HG03442 (cell line): ENCODE measurements around the gene CLEC1A.

ENCODE experiments used
- ATAC-seq: cut with Tn5 transposase; IDR thresholded peaks from one replicate; pipeline ENCODE4 v1.9.1; 2021; ENCODE audit warnings: mild to moderate bottlenecking, moderate library complexity; ENCODE audit not compliant: unreplicated experiment

The CLEC1A gene, protein sequence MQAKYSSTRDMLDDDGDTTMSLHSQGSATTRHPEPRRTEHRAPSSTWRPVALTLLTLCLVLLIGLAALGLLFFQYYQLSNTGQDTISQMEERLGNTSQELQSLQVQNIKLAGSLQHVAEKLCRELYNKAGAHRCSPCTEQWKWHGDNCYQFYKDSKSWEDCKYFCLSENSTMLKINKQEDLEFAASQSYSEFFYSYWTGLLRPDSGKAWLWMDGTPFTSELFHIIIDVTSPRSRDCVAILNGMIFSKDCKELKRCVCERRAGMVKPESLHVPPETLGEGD

DNA sequence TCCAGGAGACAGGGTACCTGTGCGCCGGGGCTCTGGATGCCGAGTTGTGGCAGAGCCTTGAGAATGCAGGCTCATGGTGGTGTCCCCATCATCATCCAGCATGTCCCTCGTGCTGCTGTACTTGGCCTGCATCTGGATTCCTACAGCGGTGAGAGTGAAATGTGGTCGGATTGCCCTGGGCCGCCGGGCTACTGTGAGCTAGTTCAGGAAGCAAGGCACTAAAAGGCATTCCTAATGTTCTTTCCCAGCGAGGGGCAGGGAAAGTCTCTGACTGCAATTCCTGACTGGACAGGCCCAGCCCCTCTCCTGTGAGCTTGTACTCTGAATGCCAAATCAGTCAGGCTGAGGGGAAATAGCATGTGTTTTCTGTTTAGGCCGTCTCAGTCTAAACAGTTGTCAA, at the start of gene CLEC1A:
Gene CLEC1A (minus strand): TSS at position 195 of the 400 bp plus-strand sequence. CDS start 63 bp downstream, at position 132.
- ATAC-seq = no peak

DNA sequence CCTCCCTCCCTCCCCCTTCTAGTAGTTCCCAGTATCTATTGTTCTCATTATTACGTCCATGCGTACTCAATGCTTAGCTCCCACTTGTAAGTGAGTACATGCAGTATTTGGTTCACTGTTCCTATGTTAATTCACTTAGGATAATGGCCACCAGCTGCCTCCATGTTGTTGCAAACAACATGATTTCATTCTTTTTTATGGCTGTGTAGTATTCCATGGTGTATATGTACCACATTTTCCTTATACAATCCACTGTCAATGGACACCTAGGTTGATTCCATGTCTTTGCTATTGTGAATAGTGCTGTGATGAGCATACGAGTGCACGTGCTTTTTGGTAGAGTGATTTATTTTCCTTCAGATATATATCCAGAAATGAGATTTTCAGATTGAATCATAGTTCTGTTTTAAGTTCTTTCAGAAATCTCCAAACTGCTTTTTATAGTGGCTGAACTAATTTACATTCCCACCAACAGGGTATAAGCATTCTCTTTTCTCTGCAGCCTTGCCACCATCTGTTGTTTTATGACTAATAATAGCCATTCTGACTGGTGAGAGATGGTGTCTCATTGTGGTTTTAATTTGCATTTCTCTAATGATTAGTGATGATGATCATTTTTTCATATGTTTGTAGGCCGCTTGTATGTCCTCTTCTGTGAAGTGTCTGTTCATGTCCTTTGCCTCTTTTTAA, 49.1 kb upstream of the CLEC1A start:
- ATAC-seq = peak; percentile 62

DNA sequence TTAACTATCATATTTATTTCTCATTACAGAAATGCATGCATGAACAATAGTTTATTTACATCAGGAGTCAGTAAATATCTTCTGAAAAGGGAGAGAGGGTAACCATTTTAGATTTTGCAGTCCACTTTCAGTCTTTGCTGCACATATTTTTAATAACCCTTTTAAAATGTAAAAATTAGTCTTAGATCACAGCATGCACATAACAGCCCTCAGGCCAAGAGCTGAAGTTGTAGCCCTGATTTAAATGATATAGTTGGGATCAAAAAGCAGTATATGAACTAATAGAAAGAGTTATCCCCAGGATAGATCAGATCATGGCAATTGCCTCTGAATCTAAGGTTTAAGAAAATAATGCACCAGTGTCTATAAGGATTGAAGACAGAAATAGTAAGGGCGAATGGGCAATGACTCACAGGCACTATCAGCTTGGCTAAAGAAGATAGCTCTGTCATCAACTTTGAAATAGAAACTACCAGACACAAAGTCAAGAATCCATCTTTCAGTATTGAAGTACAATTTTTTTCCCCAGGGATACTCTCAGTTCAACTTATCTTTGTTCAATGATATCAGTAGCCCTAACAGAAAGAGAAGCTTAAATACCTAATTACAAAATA, 44.3 kb upstream of the CLEC1A start:
- ATAC-seq = no peak

DNA sequence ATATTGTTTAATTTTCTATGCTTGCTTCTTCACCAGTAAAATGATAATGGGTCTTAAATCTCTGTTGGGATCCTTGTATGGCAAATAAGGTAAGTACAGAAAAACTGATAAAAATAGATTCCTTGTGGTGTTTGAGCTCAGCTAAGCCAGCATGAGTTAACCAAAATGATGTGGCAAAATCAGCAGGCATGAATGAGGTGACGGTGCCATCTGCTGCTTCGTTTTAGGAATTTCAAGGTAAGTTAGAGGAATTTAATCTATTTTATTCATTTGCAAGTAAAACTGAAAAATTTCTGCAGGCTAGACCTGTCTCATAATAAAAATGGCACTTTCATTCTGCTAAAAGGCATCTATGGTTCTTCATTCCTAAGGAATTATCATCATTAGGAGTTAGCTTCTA, 41.2 kb upstream of the CLEC1A start:
- ATAC-seq = no peak

DNA sequence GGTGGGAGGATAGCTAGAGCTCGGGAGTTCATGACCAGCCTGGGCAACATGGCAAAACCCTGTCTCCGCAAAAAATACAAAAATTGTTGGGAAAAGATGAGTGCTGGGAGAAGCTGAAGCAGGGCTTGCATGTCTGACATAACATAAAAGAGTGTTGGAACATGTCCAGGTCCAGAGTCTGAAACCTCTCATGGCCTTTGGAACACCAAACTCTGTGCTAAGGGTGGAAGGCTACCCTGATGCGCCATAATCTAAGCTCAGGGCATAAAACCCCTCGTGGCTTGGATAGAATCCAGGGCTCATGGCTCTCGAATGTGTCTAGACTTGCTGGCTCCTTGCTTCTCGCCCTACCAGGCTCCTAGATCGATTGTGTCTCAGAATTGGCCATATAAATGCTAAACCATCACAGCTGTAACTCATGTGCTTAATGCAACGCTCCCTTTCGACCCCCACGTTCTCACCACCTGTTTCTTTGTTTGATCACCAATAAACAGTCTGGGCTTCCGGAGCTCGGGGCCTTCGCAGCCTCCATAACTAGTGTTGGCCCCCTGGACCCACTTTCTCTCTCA, 37.9 kb upstream of the CLEC1A start:
- ATAC-seq = no peak

DNA sequence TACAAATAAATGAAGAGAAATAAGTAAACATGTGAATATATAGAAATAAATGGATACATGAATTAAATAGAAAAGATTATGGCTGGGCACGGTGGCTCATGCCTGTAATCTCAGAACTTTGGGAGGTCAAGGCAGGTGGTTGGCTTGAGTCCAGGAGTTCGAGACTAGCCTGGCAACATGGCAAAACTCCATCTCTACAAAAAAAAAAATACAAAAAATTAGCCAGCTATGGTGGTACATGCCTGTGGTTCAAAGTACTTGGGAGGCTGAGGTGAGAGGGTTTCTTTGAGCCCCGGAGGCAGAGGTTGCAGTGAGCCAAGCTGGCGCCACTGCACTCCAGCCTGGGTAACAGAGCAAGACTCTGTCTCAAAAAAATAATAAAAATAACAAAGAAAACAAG, 36.3 kb upstream of the CLEC1A start:
- ATAC-seq = no peak

DNA sequence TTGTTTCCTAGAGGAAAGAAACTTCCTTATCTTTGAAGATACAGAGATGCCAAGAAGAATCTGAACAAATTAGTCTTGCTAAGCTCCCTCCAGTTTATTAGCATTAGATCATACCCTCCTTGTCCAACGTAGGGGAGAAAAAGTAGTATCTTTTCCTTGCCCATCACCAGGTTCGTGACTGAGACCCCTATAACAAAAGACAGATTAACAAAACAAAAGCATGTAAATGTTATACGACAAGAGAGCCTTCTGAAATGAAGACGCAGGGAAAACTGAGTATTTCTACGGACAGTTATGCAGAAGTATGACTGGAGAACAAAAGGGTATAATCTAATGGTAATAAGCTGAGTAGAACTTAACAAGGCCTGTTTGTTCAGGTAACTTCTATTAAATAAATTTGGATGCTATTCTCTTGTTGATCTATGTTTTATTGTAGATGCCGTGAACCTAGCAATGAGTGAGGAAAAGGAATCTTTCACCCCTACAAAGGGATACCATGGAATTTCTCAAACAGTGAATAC, 34.1 kb upstream of the CLEC1A start:
- no peak for ATAC-seq

DNA sequence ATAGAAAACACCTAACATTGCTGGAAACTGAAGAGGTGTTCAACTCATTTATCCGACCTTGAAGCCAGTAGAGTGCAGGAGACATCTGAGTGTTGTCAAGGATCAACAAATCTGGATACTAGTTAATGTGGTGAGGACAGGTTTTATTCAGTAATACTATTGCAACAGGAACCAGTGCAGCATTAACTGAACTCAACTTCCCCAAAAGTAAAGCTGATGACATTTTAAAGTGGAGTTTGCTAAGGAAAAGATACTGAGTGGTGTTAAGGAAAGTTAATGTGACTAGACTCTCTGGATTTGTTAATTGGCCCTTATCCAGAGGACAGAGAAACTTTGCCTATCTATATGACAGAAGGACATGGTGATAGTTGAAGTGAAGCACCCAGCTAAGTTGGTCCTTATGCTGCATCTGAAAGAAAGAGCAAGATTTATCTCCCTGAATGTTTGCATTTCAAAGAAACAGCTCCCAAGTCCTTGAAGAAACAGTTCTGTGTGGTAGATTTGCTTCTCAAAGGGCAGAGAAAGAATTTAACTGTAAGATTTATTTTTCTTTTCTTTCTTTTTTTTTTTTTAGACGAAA, 32.4 kb upstream of the CLEC1A start:
- ATAC-seq = no peak

DNA sequence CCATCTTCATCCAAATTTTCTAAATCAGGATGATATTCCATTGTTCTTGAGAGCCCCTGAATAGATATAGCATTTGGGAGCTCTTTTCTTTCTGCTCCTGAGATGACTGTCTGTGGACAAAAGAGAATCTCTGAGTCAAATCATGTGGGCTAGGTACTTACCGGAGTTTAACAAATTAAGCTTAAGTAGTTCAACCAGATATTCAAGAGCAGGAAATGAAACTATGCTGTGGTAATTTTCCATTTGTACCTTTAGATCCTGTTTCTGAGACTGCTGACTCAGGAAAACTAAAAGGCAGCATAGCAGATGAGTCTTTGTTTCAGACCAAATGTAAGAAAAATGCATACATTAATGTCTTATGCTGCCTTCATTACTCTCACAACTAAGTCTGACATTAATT, 31.3 kb upstream of the CLEC1A start, which contains the start of gene CLEC7A:
Gene CLEC7A (minus strand): TSS at position 158 of the 400 bp plus-strand sequence. CDS start 117 bp downstream, at position 41.
- ATAC-seq = no peak

DNA sequence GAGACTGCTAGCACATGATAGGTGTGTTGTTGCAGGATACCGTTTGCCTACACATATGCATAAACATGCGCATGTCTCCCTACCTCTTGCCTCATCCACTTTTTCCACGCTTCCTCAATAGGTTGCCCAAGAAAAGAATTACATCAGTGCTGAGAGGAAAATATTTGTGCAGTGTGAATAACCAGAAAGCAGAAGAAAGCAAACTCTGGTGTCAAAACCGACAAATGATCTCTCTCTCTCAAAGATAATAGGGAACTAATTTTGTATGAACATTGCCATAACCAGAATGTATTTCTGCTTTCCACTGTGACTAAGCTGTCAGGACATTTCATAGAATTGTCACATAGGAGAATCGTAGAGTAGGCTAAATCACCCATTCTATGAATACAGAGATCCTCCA, 29.9 kb upstream of the CLEC1A start:
- ATAC-seq = no peak

DNA sequence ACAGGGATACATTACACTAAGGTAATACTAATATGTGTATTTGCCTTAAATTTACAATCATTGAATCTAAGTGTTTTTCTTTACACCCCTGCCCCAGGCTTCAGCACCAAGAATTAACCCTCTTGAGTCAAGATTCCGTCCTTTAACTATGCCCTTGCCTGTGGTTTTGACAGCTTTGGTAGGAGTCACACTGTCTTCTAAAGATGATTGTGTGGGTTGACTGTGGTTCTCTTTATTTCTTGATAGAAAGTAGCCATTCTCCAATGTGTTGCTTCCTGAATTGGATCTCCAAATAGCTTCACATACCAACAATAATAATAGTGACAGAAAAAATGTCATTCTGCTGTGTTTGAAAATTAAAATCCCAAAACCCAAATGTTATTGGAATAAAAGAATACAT, 27.6 kb upstream of the CLEC1A start:
- no peak for ATAC-seq

DNA sequence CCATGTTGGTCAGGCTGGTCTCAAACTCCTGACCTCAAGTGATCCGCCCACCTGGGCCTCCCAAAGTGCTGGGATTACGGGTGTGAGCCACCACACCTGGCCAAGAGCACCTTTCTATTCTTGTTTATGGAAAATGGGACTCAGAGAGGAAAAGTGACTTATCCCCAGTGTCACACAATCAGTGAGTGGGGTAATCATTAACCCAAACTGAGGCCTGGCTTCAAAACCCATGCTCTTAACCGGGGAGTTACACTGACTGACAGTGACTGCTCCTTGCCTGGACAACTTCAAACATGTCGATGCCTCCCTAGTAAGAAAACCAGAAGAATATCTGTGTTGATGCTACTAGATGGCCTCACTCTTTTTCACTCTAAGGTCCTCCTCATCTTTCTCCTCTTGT, 23.9 kb upstream of the CLEC1A start:
- no peak for ATAC-seq

DNA sequence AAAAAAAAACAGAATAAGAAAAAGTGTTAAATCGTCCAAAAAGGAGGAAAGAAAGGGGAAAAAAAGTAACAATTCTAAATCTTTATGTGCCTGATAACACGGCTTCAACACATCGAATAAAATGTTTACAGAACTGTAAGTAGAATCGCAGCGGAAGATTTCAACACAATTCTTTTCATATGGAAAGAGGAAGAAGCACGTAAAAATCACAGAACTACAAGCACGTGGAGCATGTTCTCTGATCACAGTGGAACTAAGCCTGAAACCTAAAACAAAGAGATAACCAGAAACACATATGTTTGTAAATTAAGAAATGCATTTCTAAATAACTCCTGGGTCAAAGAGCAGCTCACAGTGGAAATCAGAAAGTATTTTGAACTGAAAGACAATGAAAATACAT, 22.5 kb upstream of the CLEC1A start:
- no peak for ATAC-seq

DNA sequence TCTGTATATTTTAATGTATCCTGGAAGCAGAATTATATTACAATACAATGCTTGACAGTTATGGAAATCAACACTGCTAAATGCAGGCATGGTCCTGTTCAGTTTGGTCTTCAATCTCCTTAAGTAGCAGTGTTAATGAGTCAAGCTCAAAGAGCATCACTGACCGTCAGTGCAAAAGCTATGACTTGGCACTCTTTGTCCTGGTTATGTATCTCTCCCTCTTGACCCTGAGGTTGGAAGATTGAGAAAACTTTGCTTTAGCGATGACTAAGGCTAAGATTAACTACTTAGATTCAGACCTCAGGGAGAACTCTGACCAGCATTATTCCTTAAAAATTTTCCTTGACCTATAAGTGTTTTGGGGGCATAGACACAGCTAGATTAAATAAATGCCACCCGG, 20.3 kb upstream of the CLEC1A start:
- no peak for ATAC-seq

DNA sequence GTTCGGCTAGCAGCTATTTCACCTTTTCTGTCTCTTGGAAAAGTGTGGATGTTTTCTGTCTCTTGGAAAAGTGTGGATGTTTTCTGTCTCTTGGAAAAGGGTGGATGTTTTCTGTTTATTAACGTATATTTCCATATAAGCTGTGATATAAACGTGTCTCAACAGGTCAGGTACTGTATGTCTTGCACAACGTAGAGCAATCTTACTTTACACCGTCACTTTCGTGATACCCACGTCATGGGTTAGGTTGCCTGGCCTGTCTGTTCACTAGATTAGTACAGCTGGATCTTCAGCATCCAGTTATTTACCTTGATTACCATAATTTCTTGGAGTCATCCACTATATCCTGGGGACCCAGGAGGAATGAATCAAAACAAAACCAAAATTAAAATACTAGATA, 17.1 kb upstream of the CLEC1A start:
- ATAC-seq = no peak

DNA sequence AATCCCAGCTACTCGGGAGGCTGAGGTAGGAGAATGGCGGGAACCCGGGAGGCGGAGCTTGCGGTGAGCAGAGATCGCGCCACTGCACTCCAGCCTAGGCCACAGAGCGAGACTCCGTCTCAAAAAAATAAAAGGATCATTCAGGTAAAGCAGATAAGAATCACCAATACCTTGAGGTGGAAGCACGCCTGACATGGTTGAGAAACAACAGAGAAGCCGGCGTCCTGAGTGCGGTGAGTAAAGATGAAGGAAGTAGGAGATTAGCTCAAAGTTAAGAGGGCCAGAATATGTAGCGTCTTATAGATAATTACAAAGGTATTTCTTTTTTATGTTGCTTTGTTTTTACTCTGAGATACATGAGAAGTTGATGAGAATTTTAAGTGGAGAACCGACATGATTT, 16.5 kb upstream of the CLEC1A start:
- ATAC-seq = no peak

DNA sequence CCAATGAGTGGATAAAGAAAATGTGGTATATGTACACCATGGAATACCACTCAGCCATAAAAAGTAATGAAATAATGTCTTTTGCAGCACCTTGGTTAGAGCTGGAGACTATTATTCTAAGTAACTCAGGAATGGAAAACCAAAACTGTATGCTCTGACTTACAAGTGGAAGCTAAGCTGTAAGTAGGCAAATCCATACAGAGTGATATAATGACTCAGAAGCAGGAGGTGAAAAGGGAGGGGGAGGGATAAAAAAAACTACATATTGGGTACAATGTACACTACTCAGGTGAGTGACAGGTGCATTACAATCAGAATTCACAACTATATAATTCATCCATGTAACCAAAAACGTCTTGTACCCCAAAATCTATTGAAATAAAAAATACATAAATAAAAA, 15.1 kb upstream of the CLEC1A start:
- ATAC-seq = no peak

DNA sequence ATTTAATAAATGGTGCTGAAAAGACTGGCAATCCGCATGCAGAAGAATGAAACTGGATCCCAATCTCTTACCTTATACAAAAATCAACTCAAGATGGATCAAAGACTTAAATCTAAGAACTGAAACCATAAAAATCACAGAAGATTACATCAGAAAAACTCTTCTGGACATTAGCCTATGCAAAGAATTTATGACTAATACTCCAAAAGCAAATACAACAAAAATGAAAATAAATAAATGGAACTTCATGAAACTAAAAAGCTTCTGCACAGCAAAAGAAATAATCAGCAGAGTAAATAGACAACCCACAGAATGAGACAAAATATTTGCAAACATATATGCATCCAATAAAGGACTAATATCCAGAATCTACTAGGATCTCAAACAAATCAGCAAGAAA, 14.3 kb upstream of the CLEC1A start:
- no peak for ATAC-seq

DNA sequence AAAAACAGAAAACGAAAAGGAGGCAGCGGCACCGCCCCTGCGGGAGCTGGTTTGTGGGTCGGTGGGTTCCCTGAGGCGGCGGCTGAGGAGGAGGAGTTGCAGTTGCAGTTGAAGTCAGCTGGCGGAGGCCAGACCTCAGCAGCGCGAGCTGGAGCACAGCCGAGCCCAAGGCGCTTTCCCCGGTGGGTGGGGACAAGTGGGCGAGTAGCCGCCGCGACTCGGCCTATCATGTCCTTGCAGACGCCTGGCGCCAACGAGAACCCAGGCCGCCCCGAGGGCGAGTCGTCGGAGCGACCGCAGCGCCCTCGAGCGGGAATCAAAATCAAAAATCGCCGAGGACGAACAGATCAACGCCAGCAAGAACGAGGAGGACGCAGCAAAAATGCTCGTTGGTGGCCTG, 12.7 kb upstream of the CLEC1A start:
- ATAC-seq = no peak

DNA sequence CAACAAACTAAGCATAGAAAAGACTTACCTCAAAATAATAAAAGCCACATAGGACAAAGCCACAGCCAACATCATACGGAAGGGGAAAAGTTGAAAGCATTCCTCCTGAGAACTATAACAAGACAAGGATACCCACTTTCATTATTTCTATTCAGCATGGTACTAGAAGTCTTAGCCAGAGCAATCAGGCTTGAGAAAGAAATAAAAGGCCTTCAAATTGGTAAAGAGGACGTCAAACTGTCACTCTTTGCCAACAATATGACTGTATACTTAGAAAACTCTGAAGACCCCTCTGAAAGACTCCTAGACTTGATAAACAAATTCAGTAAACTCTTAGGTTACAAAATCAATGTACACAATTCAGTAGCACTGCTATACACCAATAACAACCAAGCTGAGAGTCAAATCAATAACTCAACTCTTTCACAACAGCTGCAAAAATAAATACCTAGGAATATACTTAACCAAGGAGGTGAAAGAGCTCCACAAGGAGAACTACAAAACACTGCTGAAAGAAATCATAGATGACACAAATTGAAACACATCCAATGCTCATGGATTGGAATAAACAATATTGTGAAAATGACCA, 11.6 kb upstream of the CLEC1A start:
- ATAC-seq = no peak

DNA sequence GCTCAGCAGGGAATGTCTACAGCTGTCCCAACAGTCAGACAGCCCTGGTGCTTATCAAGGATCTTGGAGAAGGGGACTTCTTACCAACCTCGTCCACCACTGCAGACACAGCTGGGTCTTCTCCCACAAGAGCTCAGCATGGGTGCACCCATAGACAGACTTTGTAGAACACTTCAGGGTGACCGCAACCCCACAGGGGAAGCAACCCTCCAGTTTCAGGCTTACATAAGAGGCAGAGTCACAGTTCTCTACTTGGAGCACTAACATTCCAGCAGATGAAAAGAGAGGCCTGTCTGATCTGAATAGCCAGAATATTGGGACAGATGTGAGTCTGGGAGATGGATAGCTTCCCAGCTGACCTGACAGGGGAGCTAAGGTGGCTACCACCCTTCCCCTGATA, 3.5 kb upstream of the CLEC1A start:
- ATAC-seq = no peak
